IMR-90 (cell line): ENCODE results near the gene VRK2.

Source experiments
- BHLHE40 ChIP-seq: fragments of 150-350 bp; IDR thresholded peaks from 2 replicates; pipeline ENCODE4 v1.6.1; 2016; ENCODE audit warnings: mild to moderate bottlenecking, low read depth, low read length
- CEBPB ChIP-seq: IDR thresholded peaks from 2 replicates; pipeline ENCODE4 v1.6.1; 2012; ENCODE audit warnings: low read depth, low read length, improper control_type of control experiment
- CHD1 ChIP-seq: IDR thresholded peaks from 2 replicates; pipeline ENCODE4 v1.6.1; 2012; ENCODE audit warnings: low read depth, low read length, improper control_type of control experiment
- MAFK ChIP-seq: IDR thresholded peaks from 2 replicates; pipeline ENCODE4 v1.6.1; 2012; ENCODE audit warnings: low read depth, low read length, improper control_type of control experiment
- MAZ ChIP-seq: IDR thresholded peaks from 2 replicates; pipeline ENCODE4 v1.6.1; 2012; ENCODE audit warnings: low read depth, mild to moderate bottlenecking, low read length, improper control_type of control experiment, moderate library complexity, borderline replicate concordance
- MXI1 ChIP-seq: IDR thresholded peaks from 2 replicates; pipeline ENCODE4 v1.6.1; 2012; ENCODE audit warnings: low read depth, mild to moderate bottlenecking, low read length, moderate library complexity, borderline replicate concordance
- POLR2A ChIP-seq: IDR thresholded peaks from 2 replicates; pipeline ENCODE4 v1.6.1; 2012; ENCODE audit warnings: mild to moderate bottlenecking, low read depth, low read length
- RAD21 ChIP-seq: IDR thresholded peaks from 2 replicates; pipeline ENCODE4 v1.6.1; 2012; ENCODE audit warnings: low read length, improper control_type of control experiment
- RCOR1 ChIP-seq: IDR thresholded peaks from 2 replicates; pipeline ENCODE4 v1.6.1; 2012; ENCODE audit warnings: mild to moderate bottlenecking, low read length, improper control_type of control experiment; ENCODE audit not compliant: insufficient replicate concordance
- RFX5 ChIP-seq: IDR thresholded peaks from 2 replicates; pipeline ENCODE4 v1.8.0; 2012; ENCODE audit warnings: low read depth, mild to moderate bottlenecking, low read length, moderate library complexity
- SMC3 ChIP-seq: fragments of 150-350 bp; IDR thresholded peaks from 2 replicates; pipeline ENCODE4 v1.6.1; 2016; ENCODE audit warnings: low read depth, mild to moderate bottlenecking, antibody characterized with exemption, low read length, moderate library complexity
- TF ChIP-seq, protein P1 (sequence below): conservative IDR thresholded peaks from 2 replicates; pipeline ENCODE4 v1.5.1; 2012; ENCODE audit warnings: mild to moderate bottlenecking, low read depth, low read length, improper control_type of control experiment
- TF ChIP-seq, protein P2 (sequence below): fragments of 150-350 bp; IDR thresholded peaks from 2 replicates; pipeline ENCODE4 v1.6.1; 2017; ENCODE audit warnings: mild to moderate bottlenecking, antibody characterized with exemption, low read length, low read depth
- TF ChIP-seq, protein P3 (sequence below): fragments of 150-350 bp; IDR thresholded peaks from 2 replicates; pipeline ENCODE4 v1.6.1; 2016; ENCODE audit warnings: low read depth, mild to moderate bottlenecking, low read length, moderate library complexity, borderline replicate concordance

- TF ChIP-seq, protein P1, sequence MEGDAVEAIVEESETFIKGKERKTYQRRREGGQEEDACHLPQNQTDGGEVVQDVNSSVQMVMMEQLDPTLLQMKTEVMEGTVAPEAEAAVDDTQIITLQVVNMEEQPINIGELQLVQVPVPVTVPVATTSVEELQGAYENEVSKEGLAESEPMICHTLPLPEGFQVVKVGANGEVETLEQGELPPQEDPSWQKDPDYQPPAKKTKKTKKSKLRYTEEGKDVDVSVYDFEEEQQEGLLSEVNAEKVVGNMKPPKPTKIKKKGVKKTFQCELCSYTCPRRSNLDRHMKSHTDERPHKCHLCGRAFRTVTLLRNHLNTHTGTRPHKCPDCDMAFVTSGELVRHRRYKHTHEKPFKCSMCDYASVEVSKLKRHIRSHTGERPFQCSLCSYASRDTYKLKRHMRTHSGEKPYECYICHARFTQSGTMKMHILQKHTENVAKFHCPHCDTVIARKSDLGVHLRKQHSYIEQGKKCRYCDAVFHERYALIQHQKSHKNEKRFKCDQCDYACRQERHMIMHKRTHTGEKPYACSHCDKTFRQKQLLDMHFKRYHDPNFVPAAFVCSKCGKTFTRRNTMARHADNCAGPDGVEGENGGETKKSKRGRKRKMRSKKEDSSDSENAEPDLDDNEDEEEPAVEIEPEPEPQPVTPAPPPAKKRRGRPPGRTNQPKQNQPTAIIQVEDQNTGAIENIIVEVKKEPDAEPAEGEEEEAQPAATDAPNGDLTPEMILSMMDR: no peak
- TF ChIP-seq POLR2A (no peak), MAFK (no peak), RAD21 (no peak), BHLHE40 (no peak), MXI1 (no peak), CEBPB (no peak), RFX5 (no peak), MAZ (no peak), RCOR1 (no peak), SMC3 (no peak), CHD1 (no peak)
- TF ChIP-seq, protein P2, sequence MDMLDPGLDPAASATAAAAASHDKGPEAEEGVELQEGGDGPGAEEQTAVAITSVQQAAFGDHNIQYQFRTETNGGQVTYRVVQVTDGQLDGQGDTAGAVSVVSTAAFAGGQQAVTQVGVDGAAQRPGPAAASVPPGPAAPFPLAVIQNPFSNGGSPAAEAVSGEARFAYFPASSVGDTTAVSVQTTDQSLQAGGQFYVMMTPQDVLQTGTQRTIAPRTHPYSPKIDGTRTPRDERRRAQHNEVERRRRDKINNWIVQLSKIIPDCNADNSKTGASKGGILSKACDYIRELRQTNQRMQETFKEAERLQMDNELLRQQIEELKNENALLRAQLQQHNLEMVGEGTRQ: no peak
- TF ChIP-seq, protein P3, sequence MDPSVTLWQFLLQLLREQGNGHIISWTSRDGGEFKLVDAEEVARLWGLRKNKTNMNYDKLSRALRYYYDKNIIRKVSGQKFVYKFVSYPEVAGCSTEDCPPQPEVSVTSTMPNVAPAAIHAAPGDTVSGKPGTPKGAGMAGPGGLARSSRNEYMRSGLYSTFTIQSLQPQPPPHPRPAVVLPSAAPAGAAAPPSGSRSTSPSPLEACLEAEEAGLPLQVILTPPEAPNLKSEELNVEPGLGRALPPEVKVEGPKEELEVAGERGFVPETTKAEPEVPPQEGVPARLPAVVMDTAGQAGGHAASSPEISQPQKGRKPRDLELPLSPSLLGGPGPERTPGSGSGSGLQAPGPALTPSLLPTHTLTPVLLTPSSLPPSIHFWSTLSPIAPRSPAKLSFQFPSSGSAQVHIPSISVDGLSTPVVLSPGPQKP: no peak
Observed at GRCh38 chr2:58120626-58121229, 74.1 kb downstream of the VRK2 start.
